CD4-positive, alpha-beta T cell (primary cell): ENCODE data around the gene TBL2. TPM values are rescaled to one million over a fixed set of nuclear protein-coding genes. Genes with fewer than 3 reads are reported as not detected.

Experiments used
- ATAC-seq: fragments of 200-7000 bp; cut with Tn5 transposase; one replicate; pipeline ENCODE4 v1.10.0; 2022; ENCODE audit warnings: mild to moderate bottlenecking; ENCODE audit not compliant: poor library complexity
- CTCF ChIA-PET: fragments of 350-600 bp; sonication (Branson Sonifier 250); formaldehyde crosslinking; loops from one replicate; lab custom pipeline; 2021; ENCODE audit warnings: antibody characterized with exemption, inconsistent platforms; lab: Charles Lee
- POLR2A ChIA-PET: fragments of 350-600 bp; sonication (Branson Sonifier 250); formaldehyde crosslinking; loops from one replicate; lab custom pipeline; 2021; ENCODE audit warnings: antibody characterized with exemption, inconsistent platforms; lab: Charles Lee
- DNase-seq, 14 experiments: peaks; one replicate each; pipeline ENCODE4 v3.0.0-alpha.2; 2013 to 2020; ENCODE audit warnings: mixed read lengths in 2 of 14
- H3K27ac ChIP-seq, 2 donors: one replicate each; pipeline versions ENCODE4 v1.5.1 to v1.7.0; 2013; ENCODE audit warnings: low read length in 2 of 2, low read depth in 1 of 2, mild to moderate bottlenecking in 1 of 2
- H3K27me3 ChIP-seq, 2 experiments: 1 replicate in 1 of 2; 2 replicates in 1 of 2; pipeline versions ENCODE4 v1.6.1 to v1.7.0; 2013; ENCODE audit warnings: low read length in 2 of 2, control low read depth in 1 of 2, mild to moderate bottlenecking in 1 of 2, moderate library complexity in 1 of 2; ENCODE audit not compliant: insufficient read depth in 2 of 2, control insufficient read depth in 1 of 2
- H3K36me3 ChIP-seq: one replicate; pipeline ENCODE4 v1.6.1; 2013; ENCODE audit warnings: low read length, control low read depth; ENCODE audit not compliant: insufficient read depth
- H3K4me1 ChIP-seq: one replicate; pipeline ENCODE4 v1.6.1; 2013; ENCODE audit warnings: low read length, control low read depth; ENCODE audit not compliant: insufficient read depth
- H3K4me3 ChIP-seq: one replicate; pipeline ENCODE4 v1.5.1; 2013; ENCODE audit warnings: mild to moderate bottlenecking, low read length, moderate library complexity
- H3K9me3 ChIP-seq, 2 experiments: 1 replicate in 1 of 2; 2 replicates in 1 of 2; pipeline versions ENCODE4 v1.6.1 to v1.7.0; 2013; ENCODE audit warnings: low read length in 2 of 2, mild to moderate bottlenecking in 2 of 2, control low read depth in 1 of 2, moderate library complexity in 1 of 2; ENCODE audit not compliant: control insufficient read depth in 1 of 2, insufficient read depth in 1 of 2
- H3K27ac Mint-ChIP-seq: one replicate; pipeline ENCODE4 v1.8.0; 2020; ENCODE audit warnings: mixed read lengths
- H3K27me3 Mint-ChIP-seq: one replicate; pipeline ENCODE4 v1.8.0; 2021; ENCODE audit warnings: mixed read lengths
- H3K36me3 Mint-ChIP-seq: one replicate; pipeline ENCODE4 v1.8.0; 2021; ENCODE audit warnings: low read depth, mixed read lengths
- H3K4me1 Mint-ChIP-seq: one replicate; pipeline ENCODE4 v1.8.0; 2021; ENCODE audit warnings: low read depth, mixed read lengths
- H3K4me3 Mint-ChIP-seq: one replicate; pipeline ENCODE4 v1.8.0; 2020; ENCODE audit warnings: mild to moderate bottlenecking, mixed read lengths
- H3K9me3 Mint-ChIP-seq: one replicate; pipeline ENCODE4 v1.8.0; 2020; ENCODE audit warnings: mixed read lengths
- CTCF ChIP-seq: fragments of 200-600 bp; IDR thresholded peaks from one replicate; pipeline ENCODE4 v1.8.0; 2022; ENCODE audit warnings: antibody characterized with exemption, mild to moderate bottlenecking
- intact Hi-C, 2 experiments: fragments of 100-400 bp; cut with DNase I in 1 of 2; cut with micrococcal nuclease in 1 of 2; formaldehyde crosslinking; loops; one replicate each; pipeline versions ENCODE4 v1.15.1 to v1.9.0; 2023 to 2025; cut with DNase I, micrococcal nuclease
- total RNA-seq, 174 experiments: library from RNA in 2 of 174; stranded (reverse) in 2 of 174; gene quantifications; one replicate each; pipeline ENCODE4 v1.2.3 and lab custom pipeline; 2021 to 2026

TBL2 gene
- total RNA-seq, 2 experiments from 2014 or later = 25.2 to 27.2 TPM

GRCh38 chr7:73622909-73623797 is 44.8 kb upstream of the TBL2 start:
- DNase-seq = no peak
- H3K36me3 Mint-ChIP-seq = no peaks in the 10 kb centered on the region
- intact Hi-C loops = no loop called here
- H3K9me3 Mint-ChIP-seq = no peaks in the 10 kb centered on the region
- no peak overlapping the region for H3K27ac Mint-ChIP-seq
- H3K4me1 ChIP-seq = peaks cover 16% of the 10 kb centered on the region
- CTCF ChIA-PET = no interaction called here
- H3K9me3 ChIP-seq = peaks cover 0 to 13% of the 10 kb centered on the region in 2 experiments
- no peaks in the 10 kb centered on the region for H3K36me3 ChIP-seq
- peaks cover 61% of the 10 kb centered on the region for H3K27me3 Mint-ChIP-seq
- TF ChIP-seq CTCF = no peak
- ATAC-seq = peak; percentile 23
- H3K27me3 ChIP-seq = peaks cover 42 to 45% of the 10 kb centered on the region in 2 experiments
- POLR2A ChIA-PET = no interaction called here
- no peak overlapping the region for H3K27ac ChIP-seq
- no peak overlapping the region for H3K4me3 ChIP-seq
- peaks cover 13% of the 10 kb centered on the region for H3K4me1 Mint-ChIP-seq
- peak overlapping the region; percentile 72 for H3K4me3 Mint-ChIP-seq

- CTCF ChIA-PET = interaction anchor here (0.6 kb wide), 1 partner anchor 124 kb away, joined by 3 read pairs; no protein-coding TSS in a partner anchor
Observed at GRCh38 chr7:73622527-73622908, 44.1 kb upstream of the TBL2 start.

More at GRCh38 chr7:73622527-73622908, 44.1 kb upstream of the TBL2 start:
- Mint-ChIP-seq H3K4me3 (peak overlapping the region; percentile 34), H3K27ac (no peak overlapping the region), H3K36me3 (no peaks in the 10 kb centered on the region), H3K4me1 (peaks cover 13% of the 10 kb centered on the region), H3K27me3 (peaks cover 55% of the 10 kb centered on the region), H3K9me3 (no peaks in the 10 kb centered on the region)
- Histone ChIP-seq H3K27ac (no peak overlapping the region), H3K36me3 (no peaks in the 10 kb centered on the region), H3K4me3 (no peak overlapping the region), H3K4me1 (peaks cover 16% of the 10 kb centered on the region), H3K9me3 (peaks cover 0 to 13% of the 10 kb centered on the region in 2 experiments), H3K27me3 (peaks cover 36 to 39% of the 10 kb centered on the region in 2 experiments)
- no peak for TF ChIP-seq CTCF
- DNase-seq (no peak), ATAC-seq (no peak)
- POLR2A ChIA-PET = no interaction called here
- intact Hi-C loops = no loop called here
